Upper lobe of left lung (tissue), 4 donors: ENCODE data around the gene NDC1.

Experiments
- CTCF ChIP-seq, 6 experiments: fragments of 450-650 bp in 4 of 6; fragments of 200-600 bp in 2 of 6; sonication (generic) in 2 of 6; IDR thresholded peaks; one replicate each; pipeline ENCODE4 v1.5.1; 2016 to 2019; ENCODE audit warnings: antibody characterized with exemption in 6 of 6
- EP300 ChIP-seq, 4 donors: sonication (generic); formaldehyde crosslinking; IDR thresholded peaks; one replicate each; pipeline ENCODE4 v1.5.1; 2017; ENCODE audit warnings: antibody characterized with exemption in 4 of 4, control low read depth in 2 of 4
- POLR2A ChIP-seq, 4 donors: fragments of 450-650 bp; IDR thresholded peaks; one replicate each; pipeline ENCODE4 v1.5.1; 2016 to 2017; ENCODE audit warnings: antibody characterized with exemption in 4 of 4, mild to moderate bottlenecking in 2 of 4
- POLR2AphosphoS5 ChIP-seq, 2 donors: sonication (generic); formaldehyde crosslinking; IDR thresholded peaks; one replicate each; pipeline ENCODE4 v1.5.1; 2017; ENCODE audit warnings: antibody characterized with exemption in 2 of 2

GRCh38 chr1:53717025-53717804 lies 120.9 kb downstream of the NDC1 start:
- no peak for TF ChIP-seq CTCF (IDR thresholded peaks at IDR 0.05)
- no peak for TF ChIP-seq POLR2AphosphoS5 (IDR thresholded peaks at IDR 0.05)
- no peak for TF ChIP-seq POLR2A (IDR thresholded peaks at IDR 0.05)
- no peak for TF ChIP-seq EP300 (IDR thresholded peaks at IDR 0.05)
